ENCODE results near the gene FZR1.
"Not testable (repeated sequence)": the region's sequence is repeated elsewhere in the genome, so short reads cannot be mapped to it uniquely, and the experiment has no call there.

Gene FZR1

GRCh38 chr19:3497757-3498520 lies 8.2 kb upstream of the FZR1 start:
- no peak for DNase-seq

- DNase-seq = no peak
These were observed 6.2 kb upstream of the FZR1 start for GRCh38 chr19:3499738-3500428.

- peak; percentile 96 for DNase-seq
These were observed 5.5 kb upstream of the FZR1 start, which contains the start of gene DOHH for GRCh38 chr19:3500429-3501101. Gene DOHH (minus strand): TSS chr19:3500674. CDS start chr19:3496814, 3,860 bp downstream.

- no peak for DNase-seq
These were observed 4.3 kb upstream of the FZR1 start for GRCh38 chr19:3501780-3502179.

GRCh38 chr19:3503036-3503572 lies 3.0 kb upstream of the FZR1 start:
- DNase-seq = no peak

- DNase-seq = no peak
These were observed 1.4 kb upstream of the FZR1 start for GRCh38 chr19:3504735-3505134.

GRCh38 chr19:3506384-3507340 lies 551 bp downstream of the FZR1 start:
- peak; percentile 14 for DNase-seq

- no peak for DNase-seq
These were observed 1.4 kb downstream of the FZR1 start for GRCh38 chr19:3507371-3508120.

GRCh38 chr19:3508121-3508661 lies 2.1 kb downstream of the FZR1 start:
- not testable (repeated sequence) for DNase-seq

GRCh38 chr19:3508771-3509535 lies 2.8 kb downstream of the FZR1 start:
- no peak for DNase-seq

GRCh38 chr19:3509566-3509989 lies 3.5 kb downstream of the FZR1 start:
- DNase-seq = no peak

- no peak for DNase-seq
These were observed 4.6 kb downstream of the FZR1 start for GRCh38 chr19:3510727-3511126.

GRCh38 chr19:3511506-3512251 lies 5.6 kb downstream of the FZR1 start:
- DNase-seq = no peak

- peak; percentile 55 for DNase-seq
These were observed 6.6 kb downstream of the FZR1 start for GRCh38 chr19:3512562-3513228.

- no peak for DNase-seq
These were observed 7.4 kb downstream of the FZR1 start for GRCh38 chr19:3513229-3514140.

- no peak for DNase-seq
These were observed 8.8 kb downstream of the FZR1 start for GRCh38 chr19:3514930-3515329.

- no peak for DNase-seq
These were observed 9.8 kb downstream of the FZR1 start for GRCh38 chr19:3515891-3516422.
